CD4-positive, alpha-beta T cell treated with Interleukin-1 beta for 1 hour (primary cell): ENCODE measurements around the gene S100Z.
"Not testable (repeated sequence)": the region's sequence is repeated elsewhere in the genome, so short reads cannot be mapped to it uniquely, and the experiment has no call there.

Experiments
- DNase-seq, 2 donors: peaks; one replicate each; pipeline ENCODE4 v3.0.0-alpha.2; 2020 to 2022

Gene S100Z

DNA sequence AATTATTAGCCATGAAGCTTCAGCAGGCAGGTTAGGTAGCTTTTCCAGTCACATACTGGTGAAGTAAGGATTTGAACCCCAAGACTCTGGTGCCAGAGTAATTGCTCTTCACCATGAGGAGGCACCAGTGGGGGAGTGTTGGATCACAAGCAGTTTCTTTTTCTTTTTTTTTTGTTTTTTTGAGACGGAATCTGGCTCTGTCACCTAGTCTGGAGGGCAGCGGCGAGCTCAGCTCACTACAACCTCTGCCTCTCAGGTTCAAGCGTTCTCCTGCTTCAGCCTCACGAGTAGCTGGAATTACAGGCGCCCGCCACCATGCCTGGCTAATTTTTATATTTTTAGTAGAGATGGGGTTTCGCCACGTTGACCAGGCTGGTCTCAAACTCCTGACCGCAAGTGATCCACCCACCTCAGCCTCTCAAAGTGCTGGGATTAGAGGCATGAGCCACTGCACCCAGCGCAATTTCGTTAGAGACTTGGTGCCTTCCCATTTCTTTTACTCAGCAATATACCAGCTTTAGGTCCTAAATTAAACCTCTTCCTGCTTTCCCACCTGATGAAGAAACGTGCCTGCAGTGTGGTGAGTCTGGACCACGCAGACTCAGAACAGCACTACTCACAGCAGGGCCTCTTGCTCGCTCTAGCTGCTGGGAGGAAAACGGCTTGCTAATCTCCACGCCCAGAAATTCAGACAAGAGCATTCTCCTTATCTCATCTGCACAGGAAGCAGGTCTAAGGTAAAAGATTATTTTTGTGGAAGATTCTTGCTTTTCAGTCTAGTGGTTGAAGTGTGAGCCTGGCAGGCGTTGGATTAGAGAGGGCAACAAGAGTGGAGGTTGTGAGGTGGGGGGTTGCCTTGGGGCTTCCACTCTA, at the start of gene S100Z:
S100Z (plus strand) TSS at position 596 of the 873 bp plus-strand sequence. CDS start 25,346 bp downstream, outside the sequence.
- peak; percentile 29 to 40 for DNase-seq

DNA sequence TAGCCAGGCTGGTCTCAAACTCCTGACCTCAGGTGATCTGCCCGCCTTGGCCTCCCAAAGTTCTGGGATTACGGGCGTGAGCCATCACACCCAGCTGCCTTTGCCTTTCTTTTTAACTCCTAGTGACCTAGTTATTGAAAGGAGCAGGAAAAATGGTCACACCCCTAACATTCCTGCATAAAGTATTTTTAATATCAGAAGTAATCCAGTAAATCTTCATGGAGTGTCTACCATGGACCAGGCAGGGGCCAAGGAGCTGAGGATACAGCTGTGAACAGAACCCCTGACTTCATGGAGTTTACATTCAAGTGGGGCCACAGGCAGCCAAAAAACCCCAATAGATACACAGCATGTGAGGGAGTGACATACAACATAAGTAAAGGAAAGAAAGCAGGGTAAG, 49.2 kb upstream of the S100Z start:
- DNase-seq: no peak

DNA sequence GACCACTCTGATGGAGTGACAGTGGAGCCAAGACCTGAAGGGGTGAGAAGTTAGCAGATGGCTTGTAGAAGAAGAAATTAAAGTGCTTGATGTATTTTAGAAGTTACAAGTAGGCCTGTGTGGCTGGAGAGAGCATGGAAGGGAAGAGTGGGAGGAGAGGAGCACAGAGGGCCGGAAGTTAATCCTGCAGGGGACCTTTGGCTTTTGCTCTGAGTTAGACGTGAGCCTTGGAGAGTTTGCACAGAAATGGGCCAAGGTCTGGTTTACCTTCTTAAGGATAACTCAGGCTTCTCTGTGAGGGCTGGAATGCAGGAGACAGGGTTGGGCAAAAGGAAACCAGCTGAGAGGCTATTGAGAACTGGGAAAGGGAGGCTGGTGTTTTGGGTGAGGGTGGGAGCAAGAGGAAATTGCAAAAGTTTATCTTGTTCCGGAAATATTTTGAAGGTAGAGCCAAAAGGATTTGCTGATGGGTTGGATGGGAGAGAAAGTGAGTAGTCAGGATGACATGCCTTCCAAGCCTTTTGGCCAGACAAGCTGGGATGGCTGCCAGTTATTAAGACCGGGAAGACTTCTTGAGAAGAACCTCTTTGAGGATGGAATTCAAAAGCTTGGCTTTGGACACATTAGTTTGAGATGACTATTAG, 48.5 kb upstream of the S100Z start:
- no peak for DNase-seq

DNA sequence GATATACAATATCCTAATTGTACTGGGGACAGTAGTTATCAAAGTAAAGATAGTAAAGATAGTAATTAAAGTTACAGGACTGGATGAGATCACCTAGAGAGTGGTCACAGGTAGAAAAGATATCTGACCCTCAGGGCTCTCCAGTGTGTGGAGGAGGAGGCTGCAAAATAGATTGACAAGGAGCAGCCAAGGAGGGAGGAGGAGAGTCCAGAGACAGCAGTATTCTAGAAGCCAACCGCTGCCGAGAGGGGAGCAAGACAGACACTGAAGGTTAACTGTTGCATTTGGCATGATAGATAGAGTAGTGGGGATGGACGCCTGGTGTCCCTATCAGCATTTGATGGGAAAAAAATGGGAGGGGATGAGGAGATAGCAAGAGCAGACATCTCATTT, 48.0 kb upstream of the S100Z start:
- DNase-seq: no peak

DNA sequence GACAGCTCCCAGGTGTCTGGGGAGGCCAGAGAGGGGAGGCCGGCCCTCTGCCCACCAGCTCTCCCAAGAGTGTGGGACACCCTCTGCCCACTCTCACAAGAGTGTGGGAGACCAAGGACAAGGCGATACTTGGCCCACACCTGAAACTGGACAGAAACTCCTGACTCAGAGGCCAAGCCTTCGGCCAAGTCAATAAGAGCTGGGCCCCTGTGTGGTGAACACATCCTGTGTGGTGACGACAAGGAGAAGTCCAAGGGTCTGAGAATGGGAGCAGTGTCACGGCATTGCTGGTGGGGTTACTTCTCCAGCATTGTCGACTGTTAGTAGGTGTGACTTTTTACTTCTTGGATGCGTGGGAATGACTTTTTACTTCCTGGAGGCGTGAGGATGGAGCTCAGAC, 45.5 kb upstream of the S100Z start:
- no peak for DNase-seq

GRCh38 chr5:76805821-76806505, 43.9 kb upstream of the S100Z start:
- DNase-seq: no peak

DNA sequence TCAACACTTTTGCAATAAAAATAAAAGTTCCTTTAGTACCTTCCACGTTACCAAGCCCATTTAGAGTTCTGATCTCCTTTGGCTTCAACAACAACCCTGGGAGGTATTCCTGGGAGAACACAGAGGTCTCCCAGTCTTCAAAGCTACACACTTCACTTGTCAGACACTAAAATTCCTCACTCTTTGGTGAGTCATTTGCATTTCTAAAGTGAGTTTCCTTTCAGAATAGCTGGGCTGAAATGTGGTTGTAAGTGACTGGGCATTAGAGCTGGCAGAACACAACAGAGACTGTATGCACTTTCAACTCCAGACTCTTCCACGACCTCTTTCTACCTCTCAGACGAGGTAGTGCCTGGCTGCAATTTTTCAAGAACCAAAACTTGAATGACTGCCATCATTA, 42.5 kb upstream of the S100Z start:
- DNase-seq: no peak

DNA sequence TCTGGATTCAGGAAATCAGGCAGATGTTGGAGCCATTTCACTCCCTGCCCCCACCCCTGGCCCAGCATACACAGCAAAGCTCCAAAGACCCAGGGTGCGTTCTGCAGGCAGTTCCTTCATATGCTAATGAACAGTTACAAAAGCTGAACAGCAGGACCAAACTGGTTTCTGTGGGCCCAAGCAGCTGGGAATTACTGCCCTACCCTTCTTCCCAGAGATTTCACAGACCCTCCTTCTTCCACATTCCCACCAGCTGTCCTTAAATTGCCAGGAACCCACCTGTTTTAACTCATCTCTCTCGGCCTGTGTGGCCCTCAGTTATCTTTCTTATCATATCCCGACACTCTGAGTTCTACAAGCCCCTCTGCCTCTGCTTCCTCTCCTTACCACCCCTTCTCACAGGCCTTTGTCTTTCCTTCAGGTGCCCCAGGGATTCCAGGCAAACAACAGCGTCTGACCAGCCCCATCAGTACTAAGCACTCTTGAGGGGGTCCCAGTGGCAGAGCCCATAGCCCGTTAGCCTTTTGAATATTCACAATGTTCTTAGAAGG, 41.6 kb upstream of the S100Z start:
- DNase-seq: no peak

- no peak for DNase-seq
Measured at GRCh38 chr5:76809141-76809540, 40.7 kb upstream of the S100Z start.

DNA sequence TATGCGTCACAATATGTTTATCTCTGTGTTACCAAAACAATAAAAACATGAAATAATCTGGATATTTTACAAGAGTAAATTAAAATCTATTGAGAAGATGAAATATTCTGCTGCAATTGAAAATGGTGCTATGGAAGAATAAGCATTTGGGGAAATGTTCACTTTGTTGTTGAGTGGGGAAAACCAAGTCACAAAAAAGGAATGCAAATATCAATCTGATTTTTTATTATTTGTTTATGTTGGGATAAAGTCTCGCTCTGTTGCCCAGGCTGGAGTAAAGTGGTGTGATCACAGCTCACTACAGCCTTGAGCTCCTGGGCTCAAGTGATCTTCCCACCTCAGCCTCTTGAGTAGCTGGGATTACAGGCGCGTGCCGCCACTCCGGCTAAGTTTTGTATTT, 39.6 kb upstream of the S100Z start:
- no peak for DNase-seq

DNA sequence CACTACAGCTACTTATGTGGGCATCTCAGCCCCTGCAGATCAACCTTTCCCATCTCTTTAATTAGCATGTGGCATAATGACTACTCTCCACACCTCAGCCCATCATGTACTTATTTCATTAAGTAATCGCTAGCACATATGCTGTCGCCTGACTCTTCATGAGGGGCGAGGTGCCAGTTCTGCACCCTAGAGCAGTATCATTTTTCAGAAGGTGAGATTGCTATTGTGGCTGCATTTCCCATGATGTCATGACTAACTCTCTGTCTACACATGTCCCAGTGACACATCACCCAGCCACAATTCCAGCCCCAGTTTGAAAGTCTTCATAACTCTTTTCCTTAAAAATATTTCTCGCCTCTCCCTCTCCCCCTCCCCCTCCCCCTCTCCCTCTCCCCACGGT, 38.6 kb upstream of the S100Z start:
- no peak for DNase-seq

- not testable (repeated sequence) for DNase-seq
Measured at GRCh38 chr5:76812209-76812608, 37.6 kb upstream of the S100Z start.

DNA sequence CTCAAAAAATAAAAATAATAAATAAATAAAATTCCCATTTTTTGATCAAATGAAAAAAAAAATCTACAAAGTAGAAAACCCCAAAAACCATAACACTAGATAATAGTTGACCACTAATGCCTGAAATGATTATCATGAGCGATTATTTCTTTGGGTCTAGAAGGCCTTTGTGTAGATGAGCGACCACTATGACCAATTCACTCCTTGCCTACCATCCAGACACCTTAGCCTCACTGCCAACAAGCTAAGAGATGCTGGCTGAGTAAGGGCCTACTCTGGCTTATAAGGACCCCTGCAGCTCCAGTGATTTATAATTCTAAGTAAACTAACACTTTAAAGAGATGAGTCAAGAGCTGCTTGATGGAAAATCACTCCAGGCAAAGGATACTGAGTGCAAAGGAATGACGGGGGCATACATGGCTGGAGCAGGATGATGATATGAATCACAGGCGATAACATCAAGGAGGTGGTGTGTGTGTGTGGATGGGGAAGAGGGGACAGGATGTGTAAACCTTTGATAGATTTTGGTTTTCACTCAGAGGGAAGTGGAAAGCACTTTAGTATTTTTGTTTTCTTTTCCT, 35.7 kb upstream of the S100Z start:
- no peak for DNase-seq

DNA sequence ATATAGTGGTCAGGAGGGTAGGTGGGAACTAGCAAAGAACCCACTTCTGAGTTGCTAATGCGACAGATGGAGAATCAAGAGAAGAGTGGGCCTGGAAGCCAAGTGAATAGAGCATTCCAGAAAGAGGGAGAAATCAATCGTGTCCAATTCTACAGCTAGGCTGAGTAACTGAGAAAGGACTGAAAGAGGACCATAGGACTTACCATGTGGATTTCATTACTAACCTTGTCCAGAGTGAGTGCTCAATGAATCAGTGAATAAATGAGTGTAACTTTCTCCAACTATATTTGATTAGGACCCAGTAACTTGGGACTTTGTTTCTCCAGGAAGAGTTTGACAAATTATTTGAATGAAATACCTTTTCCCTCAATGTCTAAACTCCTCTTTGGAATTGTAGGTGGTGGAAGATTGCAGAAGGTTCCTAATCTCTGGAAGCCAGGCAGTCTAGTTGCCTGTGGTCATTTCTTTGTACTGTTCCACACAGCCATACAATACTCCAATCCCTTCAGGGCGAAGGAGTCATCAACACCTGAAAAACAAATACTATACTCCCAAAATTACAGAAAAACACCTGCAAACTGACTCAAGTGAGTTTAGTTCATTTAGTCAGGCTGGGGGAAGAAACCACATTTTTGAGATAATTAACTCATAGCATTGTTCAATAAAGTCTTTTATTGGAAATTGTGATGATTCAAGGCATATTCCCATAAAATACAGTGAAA, 33.5 kb upstream of the S100Z start:
- DNase-seq: no peak

DNA sequence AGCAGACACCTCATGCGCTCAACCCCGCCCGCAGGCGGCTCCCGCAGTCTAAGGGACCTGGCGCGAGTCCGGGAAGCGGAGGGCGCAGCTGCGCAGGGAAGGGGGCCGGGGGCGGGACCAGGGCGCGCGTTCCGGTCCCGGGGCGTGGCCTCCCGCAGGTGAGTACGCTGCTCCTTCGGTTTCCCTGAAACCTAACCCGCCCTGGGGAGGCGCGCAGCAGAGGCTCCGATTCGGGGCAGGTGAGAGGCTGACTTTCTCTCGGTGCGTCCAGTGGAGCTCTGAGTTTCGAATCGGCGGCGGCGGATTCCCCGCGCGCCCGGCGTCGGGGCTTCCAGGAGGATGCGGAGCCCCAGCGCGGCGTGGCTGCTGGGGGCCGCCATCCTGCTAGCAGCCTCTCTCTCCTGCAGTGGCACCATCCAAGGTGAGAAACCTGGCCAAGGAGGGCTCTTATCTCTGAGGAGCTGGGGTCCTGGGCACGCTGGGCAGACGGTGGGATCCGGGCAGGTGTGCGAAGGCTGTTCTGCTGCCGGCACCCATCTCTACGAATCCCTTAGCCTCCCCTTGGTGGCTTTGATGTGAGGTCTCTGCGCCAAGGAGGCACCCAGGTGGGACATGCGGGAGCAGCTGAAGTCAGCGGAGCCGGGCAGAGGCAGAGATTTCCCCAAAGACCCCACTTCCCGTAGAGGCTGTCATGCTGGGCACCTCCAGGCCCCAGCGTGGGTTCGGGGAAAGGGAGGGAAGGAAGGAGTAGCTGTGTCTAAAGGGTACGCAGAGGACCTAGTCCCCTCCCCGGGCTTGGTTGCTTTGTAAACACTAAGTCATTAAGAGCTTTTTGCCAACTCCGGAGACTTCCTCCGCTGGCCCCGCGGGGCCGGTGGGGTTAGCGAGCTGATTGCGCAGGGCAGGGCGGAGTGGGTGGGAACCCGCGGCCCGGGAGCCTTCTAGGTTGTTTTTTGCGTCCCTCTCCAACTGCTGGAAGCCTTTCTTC, 30.7 kb upstream of the S100Z start, which contains the start of gene F2RL1:
F2RL1 (plus strand) TSS at position 187 of the 988 bp plus-strand sequence; CDS start at position 340, 153 bp downstream.
- DNase-seq: peak; percentile 24 to 52

DNA sequence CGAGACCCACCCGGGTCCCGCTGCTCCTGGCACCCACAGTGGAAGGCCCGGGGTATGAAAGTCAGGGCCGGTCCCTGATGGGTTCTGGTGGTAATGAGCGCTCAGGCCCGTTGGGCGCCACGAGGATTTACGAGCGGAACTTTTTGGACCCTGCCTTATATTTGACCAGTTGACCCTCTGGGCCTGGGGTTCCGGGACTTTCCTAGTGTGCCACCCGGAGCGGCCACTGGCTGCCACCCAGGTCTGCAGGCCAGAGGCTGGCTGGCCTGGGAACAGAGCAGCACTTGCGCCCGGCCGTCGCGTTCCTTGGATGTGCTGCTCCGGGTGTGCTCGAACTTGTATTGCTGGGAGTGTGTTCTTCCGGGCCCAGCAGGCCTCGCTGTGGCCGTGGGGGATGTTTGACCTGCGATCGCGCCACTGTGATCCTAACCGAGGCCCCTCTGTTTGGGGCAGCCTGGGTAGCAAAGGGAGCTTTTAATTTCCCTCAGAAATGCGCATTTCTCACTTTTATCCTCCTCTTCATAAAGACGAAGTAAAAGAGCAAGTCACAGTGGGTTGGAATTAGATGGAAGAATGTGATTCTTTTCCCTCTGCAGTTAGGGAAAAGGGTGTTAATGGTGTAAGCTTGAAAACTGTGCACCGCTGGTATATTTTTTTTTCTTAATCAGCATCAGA, 29.8 kb upstream of the S100Z start:
- no peak for DNase-seq

GRCh38 chr5:76820526-76820890, 29.3 kb upstream of the S100Z start:
- DNase-seq: no peak

DNA sequence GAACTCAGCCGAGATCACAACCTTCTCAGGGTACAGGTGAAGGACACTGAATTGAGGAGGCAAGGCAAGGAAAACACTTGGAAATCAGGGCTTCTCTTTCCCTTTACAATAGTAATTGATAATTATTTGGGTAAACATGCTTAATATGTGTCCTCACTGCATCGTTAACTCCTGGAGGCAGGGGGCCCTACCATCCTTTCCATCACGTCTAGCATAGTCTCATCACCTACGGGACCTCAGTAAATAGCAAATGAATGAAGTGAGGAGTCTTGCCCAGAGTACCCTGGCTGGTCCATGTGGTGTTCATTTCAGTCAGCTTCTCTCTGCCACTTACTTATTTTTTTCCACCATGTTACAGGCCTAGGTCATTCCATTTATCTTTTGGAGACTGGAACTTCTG, 28.7 kb upstream of the S100Z start:
- DNase-seq: no peak

DNA sequence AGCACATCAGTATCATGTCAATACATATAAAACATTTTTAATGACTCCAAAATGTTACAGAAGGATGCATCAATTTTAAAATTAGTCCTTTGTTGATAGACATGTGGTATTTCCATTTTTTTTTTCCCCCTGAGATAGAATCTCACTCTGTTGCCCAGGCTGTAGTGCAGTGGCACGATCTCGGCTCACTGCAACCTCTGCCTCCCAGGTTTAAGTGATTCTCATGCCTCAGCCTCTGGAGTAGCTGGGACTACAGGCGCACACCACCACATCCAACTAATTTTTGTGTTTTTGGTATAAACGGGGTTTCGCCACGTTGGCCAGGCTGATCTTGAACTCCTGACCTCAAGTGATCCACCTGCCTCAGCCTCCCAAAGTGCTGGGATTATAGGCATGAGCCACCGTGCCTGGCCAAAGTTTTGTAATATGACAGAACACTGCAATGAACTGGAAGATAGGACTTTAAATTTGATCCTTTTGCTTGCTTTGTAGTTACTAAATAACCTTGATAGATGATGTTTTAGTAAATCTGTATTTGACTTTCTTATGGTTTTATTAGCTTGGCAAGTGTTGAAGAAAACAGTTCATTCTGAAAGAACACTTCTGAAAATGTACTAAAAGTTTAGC, 27.6 kb upstream of the S100Z start:
- DNase-seq: not testable (repeated sequence)

GRCh38 chr5:76826416-76826815, 23.4 kb upstream of the S100Z start:
- not testable (repeated sequence) for DNase-seq
